CD4-positive, alpha-beta T cell treated with Interferon alpha-2 for 1 hour (primary cell): ENCODE data around the gene MPHOSPH10.
"Not testable (repeated sequence)": the region's sequence is repeated elsewhere in the genome, so short reads cannot be mapped to it uniquely, and the experiment has no call there.

Experiments
- DNase-seq, 2 donors: peaks; one replicate each; pipeline ENCODE4 v3.0.0-alpha.2; 2020 to 2022

Gene MPHOSPH10

GRCh38 chr2:71181316-71181715 lies 50.9 kb downstream of the MPHOSPH10 start:
- DNase-seq: no peak

- DNase-seq: not testable (repeated sequence)
These were observed 53.1 kb downstream of the MPHOSPH10 start for GRCh38 chr2:71183306-71184115.

- no peak for DNase-seq
These were observed 56.5 kb downstream of the MPHOSPH10 start for GRCh38 chr2:71186973-71187372.

GRCh38 chr2:71187589-71187988 lies 57.2 kb downstream of the MPHOSPH10 start:
- no peak for DNase-seq

GRCh38 chr2:71190656-71191569 lies 60.5 kb downstream of the MPHOSPH10 start:
- DNase-seq: no peak

- no peak for DNase-seq
These were observed 61.1 kb downstream of the MPHOSPH10 start for GRCh38 chr2:71191570-71191943.
